Measurements from ENCODE around the gene TERT.

The TERT gene

GRCh38 chr5:1222621-1223277 lies 72.1 kb downstream of the TERT start:
- no peak overlapping the region for H3K4me3 ChIP-seq (ENCODE audit: low read depth, low read length)
- TF ChIP-seq CTCF (IDR thresholded peaks at IDR 0.05; ENCODE audit: insufficient read depth, low read depth, low read length, missing control alignments), result no peak

GRCh38 chr5:1222147-1222546 lies 72.7 kb downstream of the TERT start:
- no peak for TF ChIP-seq CTCF (IDR thresholded peaks at IDR 0.05; ENCODE audit: insufficient read depth, low read depth, low read length, missing control alignments)
- no peak for DNase-seq (ENCODE audit: low read depth)
- H3K4me3 ChIP-seq (ENCODE audit: low read depth, low read length), result no peak overlapping the region

More at GRCh38 chr5:1222621-1223277, 72.1 kb downstream of the TERT start:
- DNase-seq (ENCODE audit: low read depth), result no peak

- no peak overlapping the region for H3K4me3 ChIP-seq (ENCODE audit: low read depth, low read length)
- no peak for TF ChIP-seq CTCF (IDR thresholded peaks at IDR 0.05; ENCODE audit: insufficient read depth, low read depth, low read length, missing control alignments)
- DNase-seq (ENCODE audit: low read depth), result no peak
These were observed 73.1 kb downstream of the TERT start for GRCh38 chr5:1221721-1222120.

- H3K4me3 ChIP-seq (ENCODE audit: low read depth, low read length), result no peak overlapping the region
- no peak for TF ChIP-seq CTCF (IDR thresholded peaks at IDR 0.05; ENCODE audit: insufficient read depth, low read depth, low read length, missing control alignments)
- no peak for DNase-seq (ENCODE audit: low read depth)
These were observed 74.0 kb downstream of the TERT start for GRCh38 chr5:1220831-1221230.

GRCh38 chr5:1220351-1220750 lies 74.5 kb downstream of the TERT start:
- TF ChIP-seq CTCF (IDR thresholded peaks at IDR 0.05; ENCODE audit: insufficient read depth, low read depth, low read length, missing control alignments), result no peak
- no peak for DNase-seq (ENCODE audit: low read depth)
- H3K4me3 ChIP-seq (ENCODE audit: low read depth, low read length), result no peak overlapping the region

- no peak for TF ChIP-seq CTCF (IDR thresholded peaks at IDR 0.05; ENCODE audit: insufficient read depth, low read depth, low read length, missing control alignments)
- no peak overlapping the region for H3K4me3 ChIP-seq (ENCODE audit: low read depth, low read length)
- no peak for DNase-seq (ENCODE audit: low read depth)
These were observed 75.1 kb downstream of the TERT start for GRCh38 chr5:1219768-1220100.

- no peak for TF ChIP-seq CTCF (IDR thresholded peaks at IDR 0.05; ENCODE audit: insufficient read depth, low read depth, low read length, missing control alignments)
- DNase-seq (ENCODE audit: low read depth), result no peak
These were observed 75.6 kb downstream of the TERT start for GRCh38 chr5:1219098-1219767.

More at GRCh38 chr5:1219098-1219767, 75.6 kb downstream of the TERT start:
- H3K4me3 ChIP-seq (ENCODE audit: low read depth, low read length), result no peak overlapping the region

All from GM12865 (cell line).